ENCODE results near the gene TSPAN17. TPM values are rescaled to one million over a fixed set of nuclear protein-coding genes. Genes with fewer than 3 reads are reported as not detected.

The TSPAN17 gene
- total and polyA plus RNA-seq, 2 donors (not counting 1 experiment from before 2014, with no cell fraction given), result 34.8 to 35.2 TPM

- no peak overlapping the region for H2AFZ ChIP-seq (ENCODE audit: low read length)
- no peak overlapping the region for H3K9ac ChIP-seq (ENCODE audit: insufficient read depth, low read length)
Measured at GRCh38 chr5:176675676-176676360, 28.5 kb downstream of the TSPAN17 start.

DNA sequence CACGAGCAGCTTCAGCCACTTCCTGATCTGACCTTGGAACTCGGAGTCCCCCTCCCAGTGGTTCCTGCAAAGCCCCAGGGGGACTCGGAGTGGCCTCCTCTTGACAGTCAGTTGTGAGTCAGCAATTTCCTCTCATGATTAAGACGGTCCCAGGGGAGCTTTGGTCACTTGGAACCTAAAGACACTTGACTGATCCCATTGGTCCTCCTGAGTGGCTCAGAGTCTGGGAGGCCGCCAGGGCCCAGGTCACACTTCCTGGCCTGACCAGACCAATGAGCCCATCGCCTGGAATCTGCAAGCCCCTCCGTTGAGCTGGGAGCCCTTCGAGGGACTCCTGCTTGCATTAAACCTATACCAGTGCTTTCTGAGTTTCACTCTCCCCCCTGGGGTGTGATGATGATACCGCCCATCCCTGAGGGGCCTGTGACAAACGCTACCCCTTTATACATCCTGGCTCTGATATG, 29.1 kb downstream of the TSPAN17 start:
- H2AFZ ChIP-seq (ENCODE audit: low read length), result no peak overlapping the region

More at GRCh38 chr5:176675676-176676360, 28.5 kb downstream of the TSPAN17 start:
- peak in 1 of 2 donors; percentile 15 for DNase-seq (ENCODE audit: low read depth in 2 of 2)
- Histone ChIP-seq H3K36me3 (ENCODE audit: control insufficient read depth, insufficient read depth, low read length) (no peaks in the 10 kb centered on the region), H3K4me2 (ENCODE audit: extremely low read depth, insufficient read depth, low read length) (no peak overlapping the region), H3K9me3 (ENCODE audit: control insufficient read depth, insufficient read depth, low read depth, low read length) (no peaks in the 10 kb centered on the region), H3K4me3 (replicated peaks in 1 of 4; ENCODE audit: control extremely low read depth in 1 of 4, insufficient read depth in 1 of 4, low read depth in 3 of 4, low read length in 4 of 4) (no peak overlapping the region), H3K79me2 (ENCODE audit: control insufficient read depth, insufficient read depth, low read length) (no peaks in the 10 kb centered on the region), H4K20me1 (ENCODE audit: control insufficient read depth, extremely low read depth, insufficient read depth, low read length) (no peaks in the 10 kb centered on the region), H3K27ac (ENCODE audit: insufficient read depth, low read length) (no peak overlapping the region), H3K27me3 (ENCODE audit: control insufficient read depth, insufficient read depth, low read length) (peaks cover 24% of the 10 kb centered on the region), H3K4me1 (ENCODE audit: control insufficient read depth, extremely low read depth, insufficient read depth, low read length) (peaks cover 5% of the 10 kb centered on the region)
- TF ChIP-seq EZH2 (IDR thresholded peaks at IDR 0.05; ENCODE audit: low read length, missing control alignments) (no peak), CTCF (conservative IDR thresholded peaks at IDR 0.05 in 1 of 2, IDR thresholded peaks at IDR 0.05 in 1 of 2; ENCODE audit: low read depth in 1 of 2, low read length in 2 of 2) (peak; percentile 47 to 65)

More for the DNA sequence above, 29.1 kb downstream of the TSPAN17 start:
- H3K27ac ChIP-seq (ENCODE audit: insufficient read depth, low read length), result no peak overlapping the region
- peaks cover 26% of the 10 kb centered on the region for H3K27me3 ChIP-seq (ENCODE audit: control insufficient read depth, insufficient read depth, low read length)
- no peaks in the 10 kb centered on the region for H4K20me1 ChIP-seq (ENCODE audit: control insufficient read depth, extremely low read depth, insufficient read depth, low read length)
- peak in 1 of 2 donors; percentile 14 for DNase-seq (ENCODE audit: low read depth in 2 of 2)
- no peak overlapping the region for H3K4me2 ChIP-seq (ENCODE audit: extremely low read depth, insufficient read depth, low read length)
- no peak for TF ChIP-seq EZH2 (IDR thresholded peaks at IDR 0.05; ENCODE audit: low read length, missing control alignments)
- TF ChIP-seq CTCF (conservative IDR thresholded peaks at IDR 0.05 in 1 of 2, IDR thresholded peaks at IDR 0.05 in 1 of 2; ENCODE audit: low read depth in 1 of 2, low read length in 2 of 2), result no peak
- no peaks in the 10 kb centered on the region for H3K9me3 ChIP-seq (ENCODE audit: control insufficient read depth, insufficient read depth, low read depth, low read length)
- H3K9ac ChIP-seq (ENCODE audit: insufficient read depth, low read length), result no peak overlapping the region
- peaks cover 5% of the 10 kb centered on the region for H3K4me1 ChIP-seq (ENCODE audit: control insufficient read depth, extremely low read depth, insufficient read depth, low read length)
- no peak overlapping the region for H3K4me3 ChIP-seq (replicated peaks in 1 of 4; ENCODE audit: control extremely low read depth in 1 of 4, insufficient read depth in 1 of 4, low read depth in 3 of 4, low read length in 4 of 4)
- H3K79me2 ChIP-seq (ENCODE audit: control insufficient read depth, insufficient read depth, low read length), result no peaks in the 10 kb centered on the region
- no peaks in the 10 kb centered on the region for H3K36me3 ChIP-seq (ENCODE audit: control insufficient read depth, insufficient read depth, low read length)

Measured in fibroblast of lung (primary cell).